Measurements from ENCODE around the gene FBXO24. TPM values are rescaled to one million over a fixed set of nuclear protein-coding genes. Genes with fewer than 3 reads are reported as not detected.
"Not testable (repeated sequence)": the region's sequence is repeated elsewhere in the genome, so short reads cannot be mapped to it uniquely, and the experiment has no call there.

The FBXO24 gene
- total RNA-seq, 1 donor from 2014 or later = 0.41 TPM

GRCh38 chr7:100553032-100553431 is 33.1 kb upstream of the FBXO24 start:
- DNase-seq (ENCODE audit: missing footprints) (no peak), ATAC-seq (no peak)
- intact Hi-C loops (cut with DNase I) = no loop called here

GRCh38 chr7:100555701-100556100 is 30.4 kb upstream of the FBXO24 start:
- intact Hi-C loops (cut with DNase I) = no loop called here
- no peak for ATAC-seq

GRCh38 chr7:100556541-100556940 is 29.6 kb upstream of the FBXO24 start:
- ATAC-seq = no peak
- DNase-seq (ENCODE audit: missing footprints) = no peak
- intact Hi-C loops (cut with DNase I) = no loop called here

More at GRCh38 chr7:100555701-100556100, 30.4 kb upstream of the FBXO24 start:
- no peak for DNase-seq (ENCODE audit: missing footprints)

GRCh38 chr7:100559127-100559526 is 27.0 kb upstream of the FBXO24 start:
- ATAC-seq (no peak), DNase-seq (ENCODE audit: missing footprints) (no peak)
- intact Hi-C loops (cut with DNase I) = loop anchor here (1.0 kb wide), 1 partner anchor 90 kb away; no protein-coding TSS in a partner anchor

- intact Hi-C loops (cut with DNase I) = loop anchor here (5.0 kb wide), 2 partner anchors 131 to 166 kb away; partner anchors contain the start of gene GIGYF1
- no peak for ATAC-seq
- no peak for DNase-seq (ENCODE audit: missing footprints)
Measured at GRCh38 chr7:100561491-100562194, 24.5 kb upstream of the FBXO24 start.

- no peak for DNase-seq (ENCODE audit: missing footprints)
- no peak for ATAC-seq
- intact Hi-C loops (cut with DNase I) = loop anchor here (5.0 kb wide), 2 partner anchors 130 to 165 kb away; partner anchors contain the start of gene GIGYF1
Measured at GRCh38 chr7:100562195-100563099, 23.7 kb upstream of the FBXO24 start.

GRCh38 chr7:100563100-100563564 is 23.0 kb upstream of the FBXO24 start:
- ATAC-seq (no peak), DNase-seq (ENCODE audit: missing footprints) (no peak)
- intact Hi-C loops (cut with DNase I) = loop anchor here (5.0 kb wide), 2 partner anchors 129 to 164 kb away; partner anchors contain the start of gene GIGYF1

GRCh38 chr7:100563809-100564400 is 22.2 kb upstream of the FBXO24 start:
- intact Hi-C loops (cut with DNase I) = loop anchor here (5.0 kb wide), 2 partner anchors 128 to 163 kb away; partner anchors contain the start of gene GIGYF1
- DNase-seq (ENCODE audit: missing footprints) (peak; percentile 90), ATAC-seq (peak; percentile 58)

- DNase-seq (ENCODE audit: missing footprints); ATAC-seq: not testable (repeated sequence)
- intact Hi-C loops (cut with DNase I) = loop anchor here (5.0 kb wide), 2 partner anchors 128 to 163 kb away; partner anchors contain the start of gene GIGYF1
Measured at GRCh38 chr7:100564405-100564804, 21.7 kb upstream of the FBXO24 start.

GRCh38 chr7:100565133-100565571 is 21.0 kb upstream of the FBXO24 start:
- DNase-seq (ENCODE audit: missing footprints) = no peak
- intact Hi-C loops (cut with DNase I) = no loop called here
- ATAC-seq = no peak

- intact Hi-C loops (cut with DNase I) = no loop called here
- DNase-seq (ENCODE audit: missing footprints) (peak; percentile 50), ATAC-seq (no peak)
Measured at GRCh38 chr7:100566018-100566531, 20.1 kb upstream of the FBXO24 start.

- intact Hi-C loops (cut with DNase I) = no loop called here
- DNase-seq (ENCODE audit: missing footprints) (no peak), ATAC-seq (no peak)
Measured at GRCh38 chr7:100567031-100567730, 18.9 kb upstream of the FBXO24 start.

GRCh38 chr7:100567751-100568175 is 18.4 kb upstream of the FBXO24 start:
- no peak for ATAC-seq
- no peak for DNase-seq (ENCODE audit: missing footprints)
- intact Hi-C loops (cut with DNase I) = no loop called here

- DNase-seq (ENCODE audit: missing footprints) = no peak
- intact Hi-C loops (cut with DNase I) = no loop called here
- no peak for ATAC-seq
Measured at GRCh38 chr7:100568176-100568895, 17.8 kb upstream of the FBXO24 start.

GRCh38 chr7:100568896-100569844 is 17.0 kb upstream of the FBXO24 start:
- intact Hi-C loops (cut with DNase I) = no loop called here
- DNase-seq (ENCODE audit: missing footprints) (peak; percentile 73), ATAC-seq (peak; percentile 32)

Measured in Right ventricle myocardium inferior (tissue), 1 donor.